Endothelial cell of umbilical vein (primary cell): ENCODE measurements around the gene SPATA32. TPM values are rescaled to one million over a fixed set of nuclear protein-coding genes. Genes with fewer than 3 reads are reported as not detected.
A peak's percentile ranks its signal among the peaks of the same experiment; 100 is the strongest.

Experiments used
- BruUV-seq: library from RNA; stranded (reverse); fragments of 400-500 nt; replicated peaks from 2 replicates; lab custom pipeline; 2021; lab: Mats Ljungman, UMichigan
- CTCF ChIA-PET: fragments of 300-600, 350-600 bp; sonication (Branson Sonifier 250); formaldehyde crosslinking; loops from one replicate; lab custom pipeline; 2021; ENCODE audit warnings: antibody characterized with exemption, inconsistent platforms; lab: Charles Lee
- POLR2A ChIA-PET: fragments of 300-600, 350-600 bp; sonication (Branson Sonifier 250); formaldehyde crosslinking; loops from one replicate; lab custom pipeline; 2021; ENCODE audit warnings: antibody characterized with exemption, inconsistent platforms; lab: Charles Lee
- DNase-seq: peaks from one replicate; pipeline ENCODE4 v3.0.0-alpha.2; 2011; ENCODE audit warnings: low read depth, low spot score
- FAIRE-seq: peaks from 2 replicates; lab custom pipeline; 2011; peaks lifted over from hg19 to GRCh38; lab: Jason Lieb, UNC
- H2AFZ ChIP-seq: 2 replicates; pipeline ENCODE4 v1.6.0; 2012; ENCODE audit warnings: low read depth, low read length, control low read depth, inconsistent platforms
- H3K27ac ChIP-seq: 2 replicates; pipeline ENCODE4 v1.5.1; 2011; ENCODE audit warnings: low read depth, mild to moderate bottlenecking, control low read depth, low read length, moderate library complexity; ENCODE audit not compliant: insufficient read depth
- H3K27me3 ChIP-seq, 2 experiments: 2 replicates each; pipeline versions ENCODE4 v1.6.0 to v1.6.1; 2011; ENCODE audit warnings: low read length in 2 of 2, mixed read lengths in 1 of 2; ENCODE audit not compliant: control insufficient read depth in 2 of 2, insufficient read depth in 2 of 2
- H3K36me3 ChIP-seq, 2 experiments: 2 replicates in 1 of 2; 3 replicates in 1 of 2; pipeline ENCODE4 v1.5.1; 2011; ENCODE audit warnings: low read length in 2 of 2, mild to moderate bottlenecking in 1 of 2, moderate library complexity in 1 of 2; ENCODE audit not compliant: control insufficient read depth in 2 of 2, insufficient read depth in 2 of 2; ENCODE audit errors: extremely low read depth in 1 of 2
- H3K4me1 ChIP-seq: 3 replicates; pipeline ENCODE4 v1.5.1; 2011; ENCODE audit warnings: mild to moderate bottlenecking, low read length; ENCODE audit not compliant: control insufficient read depth, insufficient read depth; ENCODE audit errors: extremely low read depth
- H3K4me2 ChIP-seq: 2 replicates; pipeline ENCODE4 v1.6.1; 2011; ENCODE audit warnings: low read length, control low read depth, mixed read lengths; ENCODE audit not compliant: insufficient read depth
- H3K4me3 ChIP-seq, 3 experiments: fragments of 200-600 bp in 1 of 3; sonication (generic), shearing (Covaris generic) in 1 of 3; replicated peaks in 1 of 3; 2 replicates each; pipeline ENCODE4 v1.5.1; 2011 to 2016; ENCODE audit warnings: control low read depth in 3 of 3, low read length in 3 of 3, mild to moderate bottlenecking in 2 of 3, inconsistent platforms in 1 of 3, low read depth in 1 of 3, moderate library complexity in 1 of 3; ENCODE audit not compliant: insufficient read depth in 1 of 3
- H3K79me2 ChIP-seq: 2 replicates; pipeline ENCODE4 v1.6.0; 2012; ENCODE audit warnings: low read length, inconsistent platforms; ENCODE audit not compliant: control insufficient read depth, insufficient read depth
- H3K9ac ChIP-seq: replicated peaks from 2 replicates; pipeline ENCODE3; 2011; ENCODE audit warnings: low read length, control low read depth; ENCODE audit not compliant: insufficient read depth; ENCODE audit errors: extremely low read depth
- H3K9me1 ChIP-seq: replicated peaks from 3 replicates; pipeline ENCODE4 v1.6.0; 2011; ENCODE audit warnings: mild to moderate bottlenecking, low read length; ENCODE audit not compliant: control insufficient read depth, insufficient read depth; ENCODE audit errors: extremely low read depth
- H3K9me3 ChIP-seq: replicated peaks from 2 replicates; pipeline ENCODE4 v1.5.1; 2012; ENCODE audit warnings: low read length, inconsistent platforms; ENCODE audit not compliant: control insufficient read depth, insufficient read depth
- H4K20me1 ChIP-seq: replicated peaks from 2 replicates; pipeline ENCODE3; 2011; ENCODE audit warnings: mild to moderate bottlenecking, low read length; ENCODE audit not compliant: control insufficient read depth, insufficient read depth; ENCODE audit errors: extremely low read depth
- EZH2 ChIP-seq: IDR thresholded peaks from 2 replicates; pipeline ENCODE4 v1.6.1; 2012; ENCODE audit warnings: borderline replicate concordance, low read depth, mild to moderate bottlenecking, moderate library complexity, low read length, inconsistent platforms; ENCODE audit not compliant: severe bottlenecking
- FOS ChIP-seq: IDR thresholded peaks from 2 replicates; pipeline ENCODE4 v1.6.1; 2011; ENCODE audit warnings: mild to moderate bottlenecking, low read length, moderate library complexity, borderline replicate concordance; ENCODE audit not compliant: insufficient read depth
- GATA2 ChIP-seq: IDR thresholded peaks from 2 replicates; pipeline ENCODE4 v1.7.0; 2011; ENCODE audit warnings: low read depth, mild to moderate bottlenecking, moderate library complexity, mixed read lengths, low read length; ENCODE audit not compliant: insufficient read length, insufficient read depth
- JUN ChIP-seq: IDR thresholded peaks from 2 replicates; pipeline ENCODE4 v1.6.1; 2011; ENCODE audit warnings: borderline replicate concordance, low read depth; ENCODE audit not compliant: insufficient read length, insufficient read depth
- MYC ChIP-seq: IDR thresholded peaks from one replicate; pipeline ENCODE4 v1.6.1; 2011; ENCODE audit warnings: mild to moderate bottlenecking, low read depth, low read length
- POLR2A ChIP-seq: IDR thresholded peaks from 2 replicates; pipeline ENCODE4 v1.6.1; 2012; ENCODE audit warnings: low read depth, mild to moderate bottlenecking, control low read depth, low read length
- POLR2AphosphoS5 ChIP-seq: IDR thresholded peaks from 2 replicates; pipeline ENCODE4 v1.6.1; 2012; ENCODE audit warnings: low read depth, mild to moderate bottlenecking, control low read depth, low read length, moderate library complexity; ENCODE audit not compliant: insufficient read depth
- dilution Hi-C: fragments of 300-500 bp; cut with MboI; formaldehyde crosslinking; loops from one replicate; pipeline ENCODE4 v1.15.0; 2019; ENCODE audit warnings: low sequenced_read_pairs; ENCODE audit not compliant: extremely low pct_ligation_motif_present
- intact Hi-C: fragments of 100-400 bp; cut with micrococcal nuclease; formaldehyde crosslinking; loops from one replicate; pipeline ENCODE4 v1.10.0; 2022
- polyA plus RNA-seq, 4 experiments: library from polyadenylated mRNA; depleted of rRNA in 3 of 4; stranded (reverse) in 3 of 4; unstranded in 1 of 4; fragments of >200 nt; gene quantifications; 2 replicates each; pipeline versions ENCODE4 v1.2.1 to v1.2.3, GENCODE V29; 2011 to 2012; ENCODE audit warnings: missing spikeins in 1 of 4
- total RNA-seq: library from RNA; stranded (reverse); gene quantifications from 2 replicates; pipeline ENCODE4 v1.2.3, GENCODE V29; 2021
- TF ChIP-seq, protein P1 (sequence below): IDR thresholded peaks from 2 replicates; pipeline ENCODE4 v1.6.1; 2011; ENCODE audit not compliant: insufficient read depth, insufficient read length
- TF ChIP-seq, protein P2 (sequence below), 2 donors: IDR thresholded peaks; 1 replicate in 1 of 2; 2 replicates in 1 of 2; pipeline ENCODE4 v1.5.1; 2011; ENCODE audit warnings: low read length in 2 of 2, mild to moderate bottlenecking in 2 of 2, moderate library complexity in 2 of 2, control low read depth in 1 of 2, inconsistent platforms in 1 of 2, low read depth in 1 of 2; ENCODE audit not compliant: insufficient read depth in 1 of 2; ENCODE audit errors: extremely low read depth in 1 of 2

Gene SPATA32
- total and polyA plus RNA-seq, 2 donors (not counting 3 experiments of a cell fraction or from before 2014, with no cell fraction given): not detected

DNA sequence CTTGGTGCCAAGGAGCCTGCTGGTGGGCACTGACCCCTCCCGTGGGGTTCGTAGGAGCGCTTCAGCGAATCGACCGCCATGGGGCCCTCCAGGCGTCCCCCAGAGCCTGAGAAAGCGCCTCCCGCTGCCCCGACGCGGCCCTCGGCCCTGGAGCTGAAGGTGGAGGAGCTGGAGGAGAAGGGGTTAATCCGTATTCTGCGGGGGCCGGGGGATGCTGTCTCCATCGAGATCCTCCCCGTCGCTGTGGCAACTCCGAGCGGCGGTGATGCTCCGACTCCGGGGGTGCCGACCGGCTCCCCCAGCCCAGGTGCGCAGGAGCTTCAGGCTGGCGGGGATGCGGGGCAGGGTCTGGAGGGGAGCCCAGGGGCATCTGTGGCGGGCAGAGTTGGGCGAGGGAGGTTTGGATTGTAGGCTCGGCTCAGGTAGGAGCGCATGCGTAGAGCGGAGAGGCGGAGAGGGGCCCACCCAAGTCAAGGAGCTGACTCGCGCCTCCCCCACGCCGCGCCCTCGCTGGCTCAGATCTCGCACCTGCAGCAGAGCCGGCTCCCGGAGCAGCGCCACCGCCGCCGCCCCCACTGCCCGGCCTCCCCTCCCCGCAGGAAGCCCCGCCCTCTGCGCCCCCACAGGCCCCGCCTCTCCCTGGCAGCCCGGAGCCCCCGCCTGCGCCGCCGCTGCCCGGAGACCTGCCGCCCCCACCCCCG lies 20.4 kb downstream of the SPATA32 start:
- Histone ChIP-seq H3K9me1 (no peaks in the 10 kb centered on the region), H3K27ac (no peak overlapping the region), H3K79me2 (no peaks in the 10 kb centered on the region), H3K4me2 (peak overlapping the region; percentile 40), H3K9ac (no peak overlapping the region), H3K4me3 (peak overlapping the region in 1 of 3 experiments; percentile 32), H3K4me1 (peaks cover 3% of the 10 kb centered on the region), H3K9me3 (no peaks in the 10 kb centered on the region), H4K20me1 (no peaks in the 10 kb centered on the region), H2AFZ (no peak overlapping the region), H3K27me3 (peaks cover 12 to 14% of the 10 kb centered on the region in 2 experiments), H3K36me3 (no peaks in the 10 kb centered on the region)
- intact Hi-C loops (no loop called here), dilution Hi-C loops (no loop called here)
- FAIRE-seq: no peak
- TF ChIP-seq JUN: no peak
- peak; percentile 90 for TF ChIP-seq EZH2
- ChIA-PET CTCF (interaction anchor here (0.6 to 2.2 kb wide), 3 partner anchors 23 to 144 kb away, joined by 3 to 7 read pairs (median 3); partner anchors contain the start of gene ACBD4), POLR2A (no interaction called here)
- BruUV-seq: no TSS peak
- no peak for DNase-seq

DNA sequence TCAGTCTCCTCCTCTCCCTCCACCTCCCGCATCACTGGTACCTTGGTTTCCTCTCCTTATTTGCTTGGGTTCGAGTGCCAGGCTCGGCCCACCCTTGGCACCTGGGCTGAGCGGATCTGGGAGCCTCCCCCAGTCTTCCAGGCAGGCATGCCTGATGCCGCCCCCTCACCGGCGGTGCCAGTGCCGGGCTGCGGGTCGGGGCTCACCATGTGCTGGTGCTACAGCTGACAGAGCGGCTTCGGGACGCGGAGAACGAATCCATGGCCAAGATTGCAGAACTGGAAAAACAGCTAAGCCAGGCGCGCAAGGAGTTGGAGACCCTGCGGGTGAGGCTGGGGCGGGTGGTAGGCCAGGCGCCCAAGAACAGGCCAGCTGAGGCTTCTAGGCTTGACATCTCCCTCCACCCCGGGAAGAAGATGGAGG lies 21.0 kb downstream of the SPATA32 start:
- POLR2A ChIA-PET: no interaction called here
- H3K79me2 ChIP-seq: no peaks in the 10 kb centered on the region
- dilution Hi-C loops: no loop called here
- no peak for DNase-seq
- BruUV-seq: no TSS peak
- H3K4me1 ChIP-seq: peaks cover 3% of the 10 kb centered on the region
- no peak for FAIRE-seq
- intact Hi-C loops: no loop called here
- H3K4me3 ChIP-seq: no peak overlapping the region
- H3K9me3 ChIP-seq: no peaks in the 10 kb centered on the region
- no peaks in the 10 kb centered on the region for H3K9me1 ChIP-seq
- H3K36me3 ChIP-seq: no peaks in the 10 kb centered on the region
- no peak overlapping the region for H3K27ac ChIP-seq
- no peak overlapping the region for H3K9ac ChIP-seq
- H4K20me1 ChIP-seq: no peaks in the 10 kb centered on the region
- peaks cover 12 to 14% of the 10 kb centered on the region in 2 experiments for H3K27me3 ChIP-seq
- no peak overlapping the region for H3K4me2 ChIP-seq
- CTCF ChIA-PET: interaction anchor here (2.2 kb wide), 1 partner anchor 106 kb away, joined by 7 read pairs; the partner anchor contains the start of gene ACBD4
- no peak overlapping the region for H2AFZ ChIP-seq
- no peak for TF ChIP-seq JUN
- no peak for TF ChIP-seq POLR2AphosphoS5
- no peak for TF ChIP-seq MYC
- TF ChIP-seq FOS: no peak
- no peak for TF ChIP-seq EZH2
- TF ChIP-seq, protein P1, sequence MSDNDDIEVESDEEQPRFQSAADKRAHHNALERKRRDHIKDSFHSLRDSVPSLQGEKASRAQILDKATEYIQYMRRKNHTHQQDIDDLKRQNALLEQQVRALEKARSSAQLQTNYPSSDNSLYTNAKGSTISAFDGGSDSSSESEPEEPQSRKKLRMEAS: no peak
- TF ChIP-seq GATA2: no peak
- TF ChIP-seq, protein P2, sequence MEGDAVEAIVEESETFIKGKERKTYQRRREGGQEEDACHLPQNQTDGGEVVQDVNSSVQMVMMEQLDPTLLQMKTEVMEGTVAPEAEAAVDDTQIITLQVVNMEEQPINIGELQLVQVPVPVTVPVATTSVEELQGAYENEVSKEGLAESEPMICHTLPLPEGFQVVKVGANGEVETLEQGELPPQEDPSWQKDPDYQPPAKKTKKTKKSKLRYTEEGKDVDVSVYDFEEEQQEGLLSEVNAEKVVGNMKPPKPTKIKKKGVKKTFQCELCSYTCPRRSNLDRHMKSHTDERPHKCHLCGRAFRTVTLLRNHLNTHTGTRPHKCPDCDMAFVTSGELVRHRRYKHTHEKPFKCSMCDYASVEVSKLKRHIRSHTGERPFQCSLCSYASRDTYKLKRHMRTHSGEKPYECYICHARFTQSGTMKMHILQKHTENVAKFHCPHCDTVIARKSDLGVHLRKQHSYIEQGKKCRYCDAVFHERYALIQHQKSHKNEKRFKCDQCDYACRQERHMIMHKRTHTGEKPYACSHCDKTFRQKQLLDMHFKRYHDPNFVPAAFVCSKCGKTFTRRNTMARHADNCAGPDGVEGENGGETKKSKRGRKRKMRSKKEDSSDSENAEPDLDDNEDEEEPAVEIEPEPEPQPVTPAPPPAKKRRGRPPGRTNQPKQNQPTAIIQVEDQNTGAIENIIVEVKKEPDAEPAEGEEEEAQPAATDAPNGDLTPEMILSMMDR (IDR thresholded peaks at IDR 0.05; ENCODE audit: extremely low read depth in 1 of 2, insufficient read depth in 1 of 2, low read depth in 1 of 2, low read length in 2 of 2): no peak
- TF ChIP-seq POLR2A: no peak
